GM18867 (cell line): ENCODE measurements around the gene INO80D.
A peak's percentile ranks its signal among the peaks of the same experiment; 100 is the strongest.

Source experiments
- ATAC-seq: cut with Tn5 transposase; IDR thresholded peaks from one replicate; pipeline ENCODE4 v1.9.1; 2021; ENCODE audit warnings: mild to moderate bottlenecking, moderate library complexity; ENCODE audit not compliant: unreplicated experiment

Gene INO80D

DNA sequence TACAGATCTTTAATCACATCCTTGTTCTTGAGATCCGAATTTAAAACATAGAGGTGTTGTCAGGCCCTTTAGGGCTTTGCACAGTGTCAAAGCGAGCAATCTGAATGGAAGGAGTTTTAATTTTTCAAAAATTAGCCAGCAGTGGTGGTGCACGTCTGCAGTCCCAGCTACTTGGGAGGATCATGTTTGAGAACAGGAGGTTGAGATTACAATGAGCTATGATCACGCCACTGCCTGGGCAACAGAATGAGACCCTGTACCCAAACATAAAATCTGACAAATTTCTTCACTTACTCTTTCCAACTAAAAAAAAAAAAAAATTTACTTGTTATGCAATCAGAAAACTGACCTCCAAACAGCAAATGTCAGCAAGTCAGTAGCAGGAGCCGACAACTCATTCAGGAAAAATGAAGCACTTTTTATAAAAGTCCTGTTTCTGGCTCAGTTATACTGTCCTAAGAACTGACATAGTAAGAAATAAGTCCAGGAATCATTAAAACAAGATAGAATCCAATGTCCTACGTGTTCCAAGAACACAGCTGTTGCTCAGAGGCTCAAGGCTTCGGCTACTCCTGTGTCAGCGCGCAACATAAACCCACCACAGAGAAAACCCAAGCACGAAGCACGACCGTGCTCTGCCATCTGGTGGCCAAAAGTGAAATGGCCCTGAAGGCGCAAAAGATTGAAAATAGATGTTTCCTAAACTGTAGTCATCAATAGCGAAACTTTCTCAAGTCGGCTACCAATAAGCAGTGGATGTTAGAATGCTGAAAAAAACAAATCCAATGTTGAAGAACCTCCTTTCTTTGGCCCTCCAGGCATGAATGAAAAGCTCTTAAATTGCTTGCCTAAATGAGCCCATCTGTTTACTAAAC, 138.1 kb downstream of the INO80D start:
- ATAC-seq: peak; percentile 92

DNA sequence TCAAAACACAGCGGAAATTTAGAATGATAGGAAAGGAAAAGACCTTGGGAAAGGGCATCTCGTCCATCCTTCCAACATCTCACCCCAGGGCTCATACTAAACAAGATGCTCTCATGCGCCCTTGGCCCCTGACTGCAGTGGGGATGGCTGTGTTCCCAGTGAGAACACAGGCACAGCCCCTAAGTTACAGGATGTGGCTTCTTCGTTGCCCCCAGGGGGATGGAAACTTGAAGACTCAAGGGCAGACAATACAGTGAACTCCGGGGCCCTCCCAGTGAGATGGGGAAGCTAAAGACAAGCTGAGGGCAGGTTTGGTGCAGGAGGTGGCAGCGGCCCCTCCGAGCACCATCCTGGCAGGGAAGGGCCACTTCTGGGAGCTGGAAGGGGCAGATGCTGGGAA, 139.7 kb downstream of the INO80D start:
- ATAC-seq: no peak
